ENCODE measurements around the gene POTEF. TPM values are rescaled to one million over a fixed set of nuclear protein-coding genes. Genes with fewer than 3 reads are reported as not detected.
"Not testable (repeated sequence)": the region's sequence is repeated elsewhere in the genome, so short reads cannot be mapped to it uniquely, and the experiment has no call there.

POTEF gene
- total RNA-seq, 4 donors from 2014 or later = not detected

DNA sequence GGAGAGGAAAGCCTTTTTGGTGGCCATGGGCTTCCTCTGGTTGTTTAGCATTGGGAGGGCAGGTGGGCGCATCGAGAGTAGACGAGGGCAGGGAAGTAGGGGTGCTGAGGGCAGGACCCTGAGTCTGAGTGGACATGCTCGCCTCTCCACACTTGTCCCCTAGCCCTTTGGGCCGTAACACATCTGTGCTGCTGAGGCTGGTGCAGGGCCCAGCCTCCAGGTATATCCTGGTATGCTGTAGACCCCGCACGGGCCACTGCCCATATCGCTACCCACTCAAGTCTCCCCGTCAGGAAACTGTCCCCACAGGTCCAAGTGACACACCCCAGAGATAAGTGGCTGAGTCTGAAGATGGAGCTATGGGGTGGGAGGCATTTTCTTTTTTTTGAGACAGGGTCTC lies 29.6 kb upstream of the POTEF start:
- intact Hi-C loops (cut with DNase I; ENCODE audit: low total_unique reads) (no loop called here), in situ Hi-C loops (cut with MboI; ENCODE audit: low pct_ligation_motif_present in 1 of 4, low pct_unique_long_range_greater_than_20kb in 1 of 4, low sequenced_read_pairs in 3 of 4) (loop anchor here in 2 of 4 donors (25.0 kb wide), 1 partner anchor 179 kb away; the partner anchor contains the start of gene IMP4 (in 2 of the 2))
- Histone ChIP-seq H3K4me1 (no peaks in the 10 kb centered on the region), H3K4me3 (no peak overlapping the region), H3K36me3 (peaks cover 0 to 8% (median 1%) of the 10 kb centered on the region in 4 donors), H3K9me3 (no peaks in the 10 kb centered on the region), H3K27me3 (no peaks in the 10 kb centered on the region), H3K27ac (no peak overlapping the region)
- no peak for DNase-seq
- WGBS, 2 donors (ENCODE audit: low coverage in 1 of 2) = 87% methylated on average over 9 of the region's 9 CpGs; no CpG with 5 or more reads in 1 of the 2 donors
- TF ChIP-seq EP300 (IDR thresholded peaks at IDR 0.05; ENCODE audit: low read depth) (no peak), POLR2A (IDR thresholded peaks at IDR 0.05) (no peak), POLR2AphosphoS5 (IDR thresholded peaks at IDR 0.05) (no peak)
- TF ChIP-seq, protein P1, sequence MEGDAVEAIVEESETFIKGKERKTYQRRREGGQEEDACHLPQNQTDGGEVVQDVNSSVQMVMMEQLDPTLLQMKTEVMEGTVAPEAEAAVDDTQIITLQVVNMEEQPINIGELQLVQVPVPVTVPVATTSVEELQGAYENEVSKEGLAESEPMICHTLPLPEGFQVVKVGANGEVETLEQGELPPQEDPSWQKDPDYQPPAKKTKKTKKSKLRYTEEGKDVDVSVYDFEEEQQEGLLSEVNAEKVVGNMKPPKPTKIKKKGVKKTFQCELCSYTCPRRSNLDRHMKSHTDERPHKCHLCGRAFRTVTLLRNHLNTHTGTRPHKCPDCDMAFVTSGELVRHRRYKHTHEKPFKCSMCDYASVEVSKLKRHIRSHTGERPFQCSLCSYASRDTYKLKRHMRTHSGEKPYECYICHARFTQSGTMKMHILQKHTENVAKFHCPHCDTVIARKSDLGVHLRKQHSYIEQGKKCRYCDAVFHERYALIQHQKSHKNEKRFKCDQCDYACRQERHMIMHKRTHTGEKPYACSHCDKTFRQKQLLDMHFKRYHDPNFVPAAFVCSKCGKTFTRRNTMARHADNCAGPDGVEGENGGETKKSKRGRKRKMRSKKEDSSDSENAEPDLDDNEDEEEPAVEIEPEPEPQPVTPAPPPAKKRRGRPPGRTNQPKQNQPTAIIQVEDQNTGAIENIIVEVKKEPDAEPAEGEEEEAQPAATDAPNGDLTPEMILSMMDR (IDR thresholded peaks at IDR 0.05) = no peak

DNA sequence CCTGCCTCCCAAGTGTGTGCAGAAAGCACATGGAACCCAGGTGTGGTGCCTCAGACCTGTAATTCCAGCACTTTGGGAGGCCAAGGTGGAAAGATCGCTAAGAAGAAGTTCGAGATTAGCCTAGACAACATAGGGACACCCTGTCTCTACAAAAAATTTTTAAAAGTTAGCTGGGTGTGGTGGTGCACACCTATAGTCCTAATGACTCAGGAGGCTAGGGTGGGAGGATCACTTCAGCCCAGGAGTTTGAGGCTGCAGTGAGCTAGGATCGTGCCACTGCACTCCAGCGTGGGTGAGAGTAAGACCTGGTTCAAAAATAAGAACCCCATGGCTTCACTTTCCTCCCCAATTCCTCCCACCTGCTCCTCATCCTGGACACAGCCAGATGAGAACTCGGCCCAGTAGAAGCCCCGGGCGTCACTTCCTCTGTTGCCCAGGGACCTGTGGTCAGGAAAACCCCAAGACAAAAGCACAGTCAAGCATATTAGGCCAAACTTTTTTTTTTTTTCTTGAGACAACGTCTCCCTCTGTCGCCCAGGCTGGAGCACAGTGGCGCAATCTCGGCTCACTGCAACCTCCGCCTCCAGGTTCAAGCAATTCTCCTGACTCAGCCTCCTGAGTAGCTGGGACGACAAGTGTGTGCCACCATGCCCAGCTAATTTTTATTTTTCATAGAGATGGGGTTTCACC lies 28.9 kb upstream of the POTEF start:
- intact Hi-C loops (cut with DNase I; ENCODE audit: low total_unique reads); H3K4me1 ChIP-seq; H3K4me3 ChIP-seq; H3K27me3 ChIP-seq; H3K27ac ChIP-seq; DNase-seq; H3K9me3 ChIP-seq; H3K36me3 ChIP-seq: not testable (repeated sequence)
- in situ Hi-C loops (cut with MboI; ENCODE audit: low pct_ligation_motif_present in 1 of 4, low pct_unique_long_range_greater_than_20kb in 1 of 4, low sequenced_read_pairs in 3 of 4) = loop anchor here in 2 of 4 donors (25.0 kb wide), 1 partner anchor 179 kb away; the partner anchor contains the start of gene IMP4 (in 2 of the 2)
- WGBS, 2 donors (ENCODE audit: low coverage in 1 of 2) = 73 to 78% methylated on average over 7 to 12 of the region's 13 CpGs

DNA sequence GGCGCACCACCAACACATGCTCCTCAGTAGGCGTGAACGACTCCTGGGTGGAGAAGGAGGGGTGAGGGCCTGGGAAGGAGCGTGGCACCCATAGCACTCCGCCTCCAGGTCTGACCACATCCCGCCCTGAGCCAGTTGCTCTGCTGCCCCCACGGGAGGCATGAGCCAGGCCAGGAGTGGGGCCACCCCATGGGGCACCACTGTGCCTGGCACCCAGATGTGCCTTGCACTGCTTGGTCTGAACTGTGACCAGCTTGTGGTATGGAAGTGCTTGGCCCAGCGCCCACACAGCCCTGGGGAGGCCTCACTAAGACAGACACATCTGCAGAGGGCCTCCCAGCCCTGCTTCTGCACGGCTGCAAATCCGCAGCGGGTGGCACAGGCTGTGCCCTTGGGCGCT lies 28.3 kb upstream of the POTEF start:
- H3K27me3 ChIP-seq; DNase-seq; H3K36me3 ChIP-seq; H3K27ac ChIP-seq; intact Hi-C loops (cut with DNase I; ENCODE audit: low total_unique reads); H3K9me3 ChIP-seq; H3K4me3 ChIP-seq; H3K4me1 ChIP-seq: not testable (repeated sequence)
- in situ Hi-C loops (cut with MboI; ENCODE audit: low pct_ligation_motif_present in 1 of 4, low pct_unique_long_range_greater_than_20kb in 1 of 4, low sequenced_read_pairs in 3 of 4) = loop anchor here in 2 of 4 donors (25.0 kb wide), 1 partner anchor 180 kb away; the partner anchor contains the start of gene IMP4 (in 2 of the 2)
- 81% methylated on average over 6 of the region's 12 CpGs; no CpG with 5 or more reads in 1 of the 2 donors for WGBS, 2 donors (ENCODE audit: low coverage in 1 of 2)

DNA sequence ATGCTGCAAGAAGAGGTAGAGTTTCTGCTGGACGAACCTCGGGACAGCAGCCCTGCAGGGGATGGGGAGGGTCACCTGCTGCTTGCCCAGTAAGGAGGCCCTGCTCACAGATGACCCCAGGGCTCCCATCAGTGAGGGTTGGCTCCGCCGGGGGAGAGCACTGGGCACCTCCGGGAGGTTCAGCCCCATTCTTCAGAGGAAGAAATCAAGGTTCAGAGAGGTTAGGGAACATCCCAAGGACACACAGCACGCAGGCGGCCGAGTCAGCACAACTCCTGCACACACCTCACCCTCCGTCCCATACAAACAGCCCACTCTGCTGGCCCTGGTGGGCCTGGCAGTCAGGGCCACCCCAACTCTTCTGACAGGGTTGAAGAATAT lies 27.6 kb upstream of the POTEF start:
- no peak for DNase-seq
- H3K9me3 ChIP-seq = no peaks in the 10 kb centered on the region
- in situ Hi-C loops (cut with MboI; ENCODE audit: low pct_ligation_motif_present in 1 of 4, low pct_unique_long_range_greater_than_20kb in 1 of 4, low sequenced_read_pairs in 3 of 4) (loop anchor here in 2 of 4 donors (25.0 kb wide), 1 partner anchor 181 kb away; the partner anchor contains the start of gene IMP4 (in 2 of the 2)), intact Hi-C loops (cut with DNase I; ENCODE audit: low total_unique reads) (no loop called here)
- no peak overlapping the region for H3K4me3 ChIP-seq
- no peaks in the 10 kb centered on the region for H3K4me1 ChIP-seq
- 91% methylated on average over 9 of the region's 9 CpGs; no CpG with 5 or more reads in 1 of the 2 donors for WGBS, 2 donors (ENCODE audit: low coverage in 1 of 2)
- no peaks in the 10 kb centered on the region for H3K27me3 ChIP-seq
- no peaks in the 10 kb centered on the region for H3K36me3 ChIP-seq
- H3K27ac ChIP-seq = no peak overlapping the region
- TF ChIP-seq, protein P1 (IDR thresholded peaks at IDR 0.05) = no peak
- TF ChIP-seq POLR2A (IDR thresholded peaks at IDR 0.05) (no peak), POLR2AphosphoS5 (IDR thresholded peaks at IDR 0.05) (no peak), EP300 (IDR thresholded peaks at IDR 0.05; ENCODE audit: low read depth) (no peak)

DNA sequence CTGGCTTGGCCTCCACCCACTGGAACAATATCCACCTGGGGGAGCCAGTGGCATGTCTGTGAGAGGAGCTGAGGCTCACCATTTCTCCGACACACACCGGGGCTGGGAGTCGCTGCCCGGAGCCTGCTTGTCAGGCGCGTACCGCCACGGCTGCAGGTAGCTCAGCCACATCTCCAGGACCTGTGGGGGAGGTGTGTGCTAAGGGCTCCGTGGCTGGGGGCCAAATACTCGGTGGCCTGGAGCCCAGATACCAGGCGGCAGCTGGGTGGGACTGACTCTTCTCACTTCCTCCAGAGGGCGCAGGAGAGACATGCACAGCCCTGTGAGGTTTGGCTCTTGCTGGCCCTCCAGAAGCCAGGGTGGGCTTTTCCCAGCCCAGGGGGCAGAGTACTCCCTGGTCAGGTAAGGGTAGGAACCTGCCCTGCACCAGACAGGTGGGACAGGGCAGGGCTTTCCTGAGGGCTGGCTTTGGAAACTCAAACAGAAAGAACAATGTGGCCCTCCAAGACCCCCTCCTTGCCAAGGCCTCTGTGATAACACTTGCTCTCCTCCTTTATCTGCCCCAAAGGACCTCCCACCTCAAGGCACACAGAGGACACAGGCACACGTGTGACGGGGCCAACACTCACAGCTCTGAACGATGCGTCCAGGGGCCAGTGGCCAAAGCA lies 27.1 kb upstream of the POTEF start:
- peak; percentile 57 for DNase-seq
- H3K27me3 ChIP-seq; H3K9me3 ChIP-seq; H3K36me3 ChIP-seq; H3K4me3 ChIP-seq; H3K27ac ChIP-seq; intact Hi-C loops (cut with DNase I; ENCODE audit: low total_unique reads); H3K4me1 ChIP-seq: not testable (repeated sequence)
- in situ Hi-C loops (cut with MboI; ENCODE audit: low pct_ligation_motif_present in 1 of 4, low pct_unique_long_range_greater_than_20kb in 1 of 4, low sequenced_read_pairs in 3 of 4) = loop anchor here in 2 of 4 donors (25.0 kb wide), 1 partner anchor 181 kb away; the partner anchor contains the start of gene IMP4 (in 2 of the 2)
- WGBS, 2 donors (ENCODE audit: low coverage in 1 of 2) = 63% methylated on average over 13 of the region's 16 CpGs; no CpG with 5 or more reads in 1 of the 2 donors
- TF ChIP-seq, protein P1 (IDR thresholded peaks at IDR 0.05) = peak; percentile 36 to 70 (median 59)

Data from transverse colon (tissue), 4 donors.